T-helper 2 cell treated with Interferon-gamma antibody and Interleukin-4, amounts not matched to agents 5 μg/mL and 100 μg/mL, for 36 hours (primary cell): ENCODE measurements around the gene IL34.

ENCODE experiments used
- DNase-seq: peaks from one replicate; pipeline ENCODE4 v3.0.0; 2021; ENCODE audit warnings: low spot score
- H3K27ac Mint-ChIP-seq: one replicate; pipeline ENCODE4 v1.8.0; 2021; ENCODE audit warnings: mild to moderate bottlenecking, mixed read lengths
- H3K27me3 Mint-ChIP-seq: one replicate; pipeline ENCODE4 v1.8.0; 2021; ENCODE audit warnings: low read depth, mixed read lengths
- H3K36me3 Mint-ChIP-seq: one replicate; pipeline ENCODE4 v1.8.0; 2021; ENCODE audit warnings: low read depth, mixed read lengths
- H3K4me1 Mint-ChIP-seq: one replicate; pipeline ENCODE4 v1.8.0; 2021; ENCODE audit warnings: low read depth, mixed read lengths
- H3K4me3 Mint-ChIP-seq: one replicate; pipeline ENCODE4 v1.8.0; 2022; ENCODE audit warnings: mild to moderate bottlenecking, moderate library complexity, mixed read lengths
- H3K9me3 Mint-ChIP-seq: one replicate; pipeline ENCODE4 v1.8.0; 2021; ENCODE audit warnings: mixed read lengths

The IL34 gene

GRCh38 chr16:70674221-70675014, 28.1 kb downstream of the IL34 start:
- H3K27me3 Mint-ChIP-seq: no peaks in the 10 kb centered on the region
- H3K9me3 Mint-ChIP-seq: no peaks in the 10 kb centered on the region
- H3K27ac Mint-ChIP-seq: no peak overlapping the region
- H3K36me3 Mint-ChIP-seq: no peaks in the 10 kb centered on the region
- no peak overlapping the region for H3K4me3 Mint-ChIP-seq
- DNase-seq: no peak
- H3K4me1 Mint-ChIP-seq: no peaks in the 10 kb centered on the region

GRCh38 chr16:70675851-70676513, 29.6 kb downstream of the IL34 start:
- Mint-ChIP-seq H3K4me3 (no peak overlapping the region), H3K27me3 (no peaks in the 10 kb centered on the region), H3K36me3 (no peaks in the 10 kb centered on the region), H3K4me1 (no peaks in the 10 kb centered on the region), H3K9me3 (no peaks in the 10 kb centered on the region), H3K27ac (no peak overlapping the region)
- no peak for DNase-seq

DNA sequence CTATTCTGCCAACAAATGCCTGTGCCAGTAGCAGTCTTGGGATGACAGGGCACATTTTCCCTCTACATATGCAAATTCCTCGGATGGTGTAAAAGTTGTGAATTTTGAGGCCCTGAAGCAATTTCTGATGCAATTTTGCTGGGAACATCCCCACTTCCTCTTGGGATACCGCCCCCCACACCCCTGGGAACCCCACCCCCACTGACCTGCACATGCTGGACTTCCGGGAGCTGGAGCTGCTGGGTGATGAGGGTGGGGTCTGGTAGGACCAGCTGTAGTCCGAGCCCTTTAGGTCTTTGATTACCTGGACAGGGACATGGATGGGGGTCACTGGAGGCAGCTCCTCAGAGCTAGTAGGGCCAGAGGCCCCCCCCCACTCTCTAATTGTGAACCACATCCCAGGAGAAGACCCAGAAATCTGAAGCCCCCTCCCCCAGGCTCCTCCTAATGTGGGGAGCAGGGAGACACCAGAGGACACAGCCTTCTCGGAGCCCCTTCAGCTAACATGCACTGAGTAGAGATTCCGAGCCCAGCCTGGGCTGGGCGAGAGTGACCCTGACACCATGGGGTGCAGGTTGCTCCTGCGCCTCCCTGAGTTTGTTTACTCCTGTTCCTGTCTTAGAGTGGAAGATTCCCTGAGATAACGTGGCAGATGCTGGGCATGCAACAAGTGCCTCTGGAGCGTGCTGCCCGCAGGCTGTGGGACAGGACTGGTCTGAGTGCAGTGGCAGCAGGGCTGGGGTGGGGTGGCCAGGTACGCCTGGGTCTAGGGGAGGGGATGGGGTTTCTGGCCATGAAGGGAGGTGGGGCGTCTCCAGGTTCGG, 30.5 kb downstream of the IL34 start:
- H3K4me3 Mint-ChIP-seq: no peak overlapping the region
- no peaks in the 10 kb centered on the region for H3K27me3 Mint-ChIP-seq
- no peaks in the 10 kb centered on the region for H3K4me1 Mint-ChIP-seq
- H3K9me3 Mint-ChIP-seq: no peaks in the 10 kb centered on the region
- no peak for DNase-seq
- no peaks in the 10 kb centered on the region for H3K36me3 Mint-ChIP-seq
- no peak overlapping the region for H3K27ac Mint-ChIP-seq

GRCh38 chr16:70677499-70678120, 31.3 kb downstream of the IL34 start:
- Mint-ChIP-seq H3K9me3 (no peaks in the 10 kb centered on the region), H3K36me3 (no peaks in the 10 kb centered on the region), H3K4me1 (no peaks in the 10 kb centered on the region), H3K27me3 (no peaks in the 10 kb centered on the region), H3K27ac (no peak overlapping the region), H3K4me3 (no peak overlapping the region)
- DNase-seq: no peak

DNA sequence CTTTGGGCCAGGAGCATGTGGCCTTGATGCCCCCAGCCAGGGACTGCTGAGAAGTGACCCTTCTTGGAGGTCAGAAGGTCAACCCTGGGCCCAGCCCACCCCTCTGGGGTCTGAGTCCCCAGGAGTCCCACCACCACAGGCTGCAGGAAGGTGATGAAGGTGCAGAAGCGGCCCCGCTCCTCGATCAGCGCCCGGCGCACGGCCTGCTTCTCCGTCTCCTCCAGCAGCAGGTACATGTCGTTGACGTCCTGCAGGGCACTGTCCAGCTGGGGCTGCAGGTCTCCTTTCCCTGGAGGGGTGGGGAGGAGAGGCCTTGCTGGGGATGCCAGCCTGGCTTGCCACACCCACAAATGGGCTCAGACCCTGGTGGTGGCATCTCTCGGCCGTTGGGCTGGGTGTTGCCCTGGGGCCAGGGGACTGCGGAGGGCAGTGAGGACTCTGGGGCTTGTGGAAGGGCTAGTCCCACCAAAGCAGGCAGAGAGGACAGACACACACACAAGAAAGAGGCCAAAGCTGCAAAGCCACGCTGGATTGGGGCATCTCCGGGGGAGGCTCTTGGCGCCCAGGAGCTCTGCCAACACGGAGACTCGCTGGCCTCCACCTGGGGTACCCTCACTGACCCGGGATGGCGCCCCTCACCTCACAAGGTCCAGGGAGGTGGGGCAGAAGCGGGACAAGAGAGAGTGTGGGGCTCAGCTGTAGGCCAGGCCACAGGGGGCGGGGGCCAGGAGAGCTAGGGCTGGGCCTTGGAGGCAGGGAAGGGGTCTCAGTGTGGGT, 31.9 kb downstream of the IL34 start:
- no peak overlapping the region for H3K4me3 Mint-ChIP-seq
- no peaks in the 10 kb centered on the region for H3K36me3 Mint-ChIP-seq
- H3K4me1 Mint-ChIP-seq: no peaks in the 10 kb centered on the region
- H3K9me3 Mint-ChIP-seq: no peaks in the 10 kb centered on the region
- no peak overlapping the region for H3K27ac Mint-ChIP-seq
- no peak for DNase-seq
- no peaks in the 10 kb centered on the region for H3K27me3 Mint-ChIP-seq

DNA sequence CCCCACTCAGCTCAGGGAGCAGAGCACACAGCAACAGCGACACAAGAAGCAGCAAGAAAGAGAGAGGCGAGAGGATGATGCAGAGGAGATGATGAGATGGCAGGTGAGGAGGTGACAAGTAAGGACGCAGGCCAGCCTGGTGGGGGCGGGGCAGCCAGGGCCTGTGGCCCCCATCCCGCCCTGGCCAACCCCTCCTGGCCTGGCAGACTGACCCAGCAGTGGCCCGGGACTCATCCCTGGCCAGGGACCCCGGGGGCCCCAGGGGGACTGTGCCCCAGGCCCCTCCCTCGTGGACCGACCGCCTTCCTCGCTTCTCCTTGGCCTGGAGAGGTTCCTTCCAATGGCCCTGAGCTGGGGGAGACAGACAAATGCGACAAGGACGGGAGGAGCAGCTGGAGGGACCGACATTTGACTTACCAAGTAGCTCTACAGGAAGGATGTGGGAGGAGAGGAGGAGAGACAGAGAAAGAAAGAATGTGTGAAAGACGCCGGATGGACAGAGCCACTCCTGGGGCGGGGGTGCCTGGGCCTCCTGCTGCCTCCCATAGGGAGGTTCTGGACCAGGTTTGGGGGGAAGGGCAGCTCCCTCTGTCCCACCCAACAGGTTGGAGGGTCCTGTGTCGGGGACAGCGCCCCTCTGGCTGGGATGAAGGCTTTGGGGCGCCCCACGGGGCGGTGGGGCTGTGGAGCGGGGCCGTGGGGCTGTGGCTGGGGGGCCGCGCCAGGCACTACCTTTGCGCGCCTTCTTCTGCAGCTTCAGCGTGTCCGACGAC, 32.7 kb downstream of the IL34 start:
- peaks cover 7% of the 10 kb centered on the region for H3K27me3 Mint-ChIP-seq
- no peak for DNase-seq
- H3K27ac Mint-ChIP-seq: no peak overlapping the region
- no peaks in the 10 kb centered on the region for H3K4me1 Mint-ChIP-seq
- no peaks in the 10 kb centered on the region for H3K9me3 Mint-ChIP-seq
- H3K36me3 Mint-ChIP-seq: no peaks in the 10 kb centered on the region
- H3K4me3 Mint-ChIP-seq: no peak overlapping the region

DNA sequence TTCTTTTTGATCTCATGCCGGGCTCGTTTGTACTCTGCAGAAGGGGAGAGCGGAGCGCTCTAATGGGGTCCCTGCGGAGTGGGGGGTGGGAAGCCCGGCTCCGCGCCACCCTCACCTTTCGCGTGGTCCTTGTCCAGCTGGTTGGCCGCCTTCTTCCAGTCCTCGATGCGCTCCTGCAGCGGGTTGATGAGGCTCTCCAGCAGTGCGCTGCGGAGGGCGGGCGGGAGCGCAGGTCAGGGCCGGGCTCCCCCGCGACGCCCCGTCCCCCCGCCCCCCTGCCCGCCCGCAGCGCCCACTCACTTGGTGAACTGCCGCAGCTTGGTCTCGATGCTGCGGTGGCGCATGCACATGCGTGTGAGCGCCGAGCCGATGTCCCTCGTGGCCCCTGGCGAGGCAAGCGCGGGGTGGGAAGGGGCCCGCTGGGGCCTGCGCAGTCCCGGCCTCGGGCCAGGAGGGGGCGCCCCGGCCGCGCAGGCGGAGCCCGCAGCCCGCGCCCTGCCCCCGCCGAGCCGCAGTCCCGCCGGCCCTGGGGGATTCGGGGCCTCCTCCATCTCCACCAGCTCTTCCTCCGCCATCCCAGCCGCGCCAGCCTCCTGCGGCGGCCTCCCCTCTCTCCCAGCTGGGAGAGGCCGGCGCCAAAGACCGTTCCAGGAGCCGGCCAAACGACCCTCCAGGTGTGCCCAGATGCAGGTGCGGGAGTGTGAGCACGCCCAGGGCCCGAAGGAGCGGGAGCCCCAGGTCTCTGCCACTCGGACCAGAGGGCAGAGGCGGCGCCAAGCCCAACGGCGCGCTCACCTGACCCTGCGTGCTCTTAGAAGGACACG, 33.5 kb downstream of the IL34 start:
- no peaks in the 10 kb centered on the region for H3K9me3 Mint-ChIP-seq
- H3K27ac Mint-ChIP-seq: no peak overlapping the region
- no peaks in the 10 kb centered on the region for H3K4me1 Mint-ChIP-seq
- H3K4me3 Mint-ChIP-seq: no peak overlapping the region
- no peaks in the 10 kb centered on the region for H3K36me3 Mint-ChIP-seq
- DNase-seq: no peak
- H3K27me3 Mint-ChIP-seq: peaks cover 7% of the 10 kb centered on the region

GRCh38 chr16:70680495-70681381, 34.4 kb downstream of the IL34 start:
- no peaks in the 10 kb centered on the region for H3K36me3 Mint-ChIP-seq
- peaks cover 10% of the 10 kb centered on the region for H3K27me3 Mint-ChIP-seq
- no peaks in the 10 kb centered on the region for H3K9me3 Mint-ChIP-seq
- no peak overlapping the region for H3K4me3 Mint-ChIP-seq
- no peak for DNase-seq
- H3K27ac Mint-ChIP-seq: no peak overlapping the region
- H3K4me1 Mint-ChIP-seq: no peaks in the 10 kb centered on the region

- no peak for DNase-seq
These were observed 35.3 kb downstream of the IL34 start for GRCh38 chr16:70681382-70682238.

GRCh38 chr16:70682239-70683145, 36.1 kb downstream of the IL34 start:
- Mint-ChIP-seq H3K27me3 (peaks cover 21% of the 10 kb centered on the region), H3K4me3 (no peak overlapping the region), H3K36me3 (no peaks in the 10 kb centered on the region), H3K9me3 (no peaks in the 10 kb centered on the region), H3K4me1 (no peaks in the 10 kb centered on the region), H3K27ac (no peak overlapping the region)
- no peak for DNase-seq

More at GRCh38 chr16:70681382-70682238, 35.3 kb downstream of the IL34 start:
- Mint-ChIP-seq H3K4me1 (no peaks in the 10 kb centered on the region), H3K36me3 (no peaks in the 10 kb centered on the region), H3K4me3 (no peak overlapping the region), H3K27me3 (peaks cover 14% of the 10 kb centered on the region), H3K27ac (no peak overlapping the region), H3K9me3 (no peaks in the 10 kb centered on the region)
